BJ (cell line): ENCODE data around the gene TBRG1. TPM values are rescaled to one million over a fixed set of nuclear protein-coding genes. Genes with fewer than 3 reads are reported as not detected.

ENCODE experiments used
- CTCF ChIA-PET: fragments of 350-600 bp; formaldehyde crosslinking; extraction: SDS; loops from one replicate; lab custom pipeline; 2021; ENCODE audit warnings: antibody characterized with exemption, inconsistent platforms; lab: Yijun Ruan, JAX
- POLR2A ChIA-PET: fragments of 300-600 bp; sonication (Branson Sonifier 250); formaldehyde crosslinking; extraction: SDS; loops from one replicate; lab custom pipeline; 2021; ENCODE audit warnings: antibody characterized with exemption; lab: Charles Lee
- DNase-seq: peaks from one replicate; pipeline ENCODE4 v3.0.0-alpha.2; 2011; ENCODE audit warnings: low read depth
- H3K27me3 ChIP-seq: 2 replicates; pipeline ENCODE4 v1.6.0; 2011; ENCODE audit warnings: low read length; ENCODE audit not compliant: control insufficient read depth, insufficient read depth
- H3K36me3 ChIP-seq: 2 replicates; pipeline ENCODE4 v1.5.1; 2011; ENCODE audit warnings: low read length; ENCODE audit not compliant: control insufficient read depth, insufficient read depth
- H3K4me3 ChIP-seq: 2 replicates; pipeline ENCODE4 v1.5.1; 2011; ENCODE audit warnings: low read depth, mild to moderate bottlenecking, control low read depth, low read length
- polyA plus RNA-seq: library from polyadenylated mRNA; depleted of rRNA; stranded (reverse); fragments of >200 nt; gene quantifications from 2 replicates; pipeline ENCODE4 v1.2.3, GENCODE V29; 2011
- TF ChIP-seq, protein P1 (sequence below): IDR thresholded peaks from 2 replicates; pipeline ENCODE4 v1.5.1; 2011; ENCODE audit warnings: low read depth, mild to moderate bottlenecking, control low read depth, inconsistent platforms, low read length, moderate library complexity; ENCODE audit not compliant: insufficient read depth

Gene TBRG1
- polyA plus RNA-seq, 1 experiment, result 42.5 TPM

DNA sequence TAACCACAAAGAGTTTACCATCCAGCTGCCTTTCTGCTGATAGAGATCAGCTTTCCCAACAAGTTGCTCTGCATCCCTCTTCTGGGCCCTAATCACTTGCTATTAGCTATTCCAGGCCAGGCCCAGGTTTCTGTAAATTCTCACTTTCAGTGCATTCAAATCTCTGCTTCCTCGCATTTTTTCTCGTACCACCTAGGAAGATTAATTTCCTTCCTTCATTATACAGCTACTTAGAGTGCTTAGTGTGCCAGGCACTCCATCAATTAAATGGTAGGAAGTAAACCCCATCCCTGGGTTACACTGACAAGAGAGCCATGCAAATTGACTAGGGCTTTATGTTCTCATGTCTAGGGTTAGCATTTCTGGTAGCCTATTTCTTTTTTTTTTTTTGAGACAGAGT lies 41.2 kb downstream of the TBRG1 start:
- ChIA-PET CTCF (interaction anchor here (0.9 to 2.2 kb wide), 8 partner anchors 19 to 202 kb away, joined by 3 to 8 read pairs (median 4); partner anchors contain the start of genes MSANTD2 and ROBO3), POLR2A (no interaction called here)
- DNase-seq, result no peak
- no peaks in the 10 kb centered on the region for H3K27me3 ChIP-seq
- TF ChIP-seq, protein P1, sequence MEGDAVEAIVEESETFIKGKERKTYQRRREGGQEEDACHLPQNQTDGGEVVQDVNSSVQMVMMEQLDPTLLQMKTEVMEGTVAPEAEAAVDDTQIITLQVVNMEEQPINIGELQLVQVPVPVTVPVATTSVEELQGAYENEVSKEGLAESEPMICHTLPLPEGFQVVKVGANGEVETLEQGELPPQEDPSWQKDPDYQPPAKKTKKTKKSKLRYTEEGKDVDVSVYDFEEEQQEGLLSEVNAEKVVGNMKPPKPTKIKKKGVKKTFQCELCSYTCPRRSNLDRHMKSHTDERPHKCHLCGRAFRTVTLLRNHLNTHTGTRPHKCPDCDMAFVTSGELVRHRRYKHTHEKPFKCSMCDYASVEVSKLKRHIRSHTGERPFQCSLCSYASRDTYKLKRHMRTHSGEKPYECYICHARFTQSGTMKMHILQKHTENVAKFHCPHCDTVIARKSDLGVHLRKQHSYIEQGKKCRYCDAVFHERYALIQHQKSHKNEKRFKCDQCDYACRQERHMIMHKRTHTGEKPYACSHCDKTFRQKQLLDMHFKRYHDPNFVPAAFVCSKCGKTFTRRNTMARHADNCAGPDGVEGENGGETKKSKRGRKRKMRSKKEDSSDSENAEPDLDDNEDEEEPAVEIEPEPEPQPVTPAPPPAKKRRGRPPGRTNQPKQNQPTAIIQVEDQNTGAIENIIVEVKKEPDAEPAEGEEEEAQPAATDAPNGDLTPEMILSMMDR, result no peak
- H3K36me3 ChIP-seq, result no peaks in the 10 kb centered on the region
- H3K4me3 ChIP-seq, result no peak overlapping the region

DNA sequence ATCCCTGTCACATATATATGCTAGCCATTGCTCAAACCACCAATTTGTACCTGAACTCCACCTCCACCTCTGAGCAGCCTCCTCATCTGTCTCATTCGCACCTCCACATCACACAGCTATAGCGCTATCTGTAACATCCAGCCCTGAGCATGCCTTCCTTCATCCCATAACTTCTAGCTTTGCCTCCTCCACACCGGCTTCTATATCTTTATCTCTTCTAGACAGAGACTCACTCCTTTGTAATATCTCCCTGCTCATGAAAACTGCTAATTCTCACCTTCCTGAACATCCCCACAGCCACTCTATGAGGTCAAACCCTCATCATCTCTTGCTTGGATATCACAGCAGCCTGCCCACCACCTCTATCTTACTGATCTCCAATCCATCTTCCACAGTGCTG lies 44.9 kb downstream of the TBRG1 start:
- H3K27me3 ChIP-seq, result no peaks in the 10 kb centered on the region; the same call in 1 of the 2 replicates
- POLR2A ChIA-PET, result no interaction called here
- DNase-seq, result no peak
- H3K4me3 ChIP-seq, result no peak overlapping the region
- H3K36me3 ChIP-seq, result no peaks in the 10 kb centered on the region
- TF ChIP-seq, protein P1, result no peak
- CTCF ChIA-PET, result interaction anchor here (1.1 kb wide), 1 partner anchor 170 kb away, joined by 5 read pairs; no protein-coding TSS in a partner anchor

DNA sequence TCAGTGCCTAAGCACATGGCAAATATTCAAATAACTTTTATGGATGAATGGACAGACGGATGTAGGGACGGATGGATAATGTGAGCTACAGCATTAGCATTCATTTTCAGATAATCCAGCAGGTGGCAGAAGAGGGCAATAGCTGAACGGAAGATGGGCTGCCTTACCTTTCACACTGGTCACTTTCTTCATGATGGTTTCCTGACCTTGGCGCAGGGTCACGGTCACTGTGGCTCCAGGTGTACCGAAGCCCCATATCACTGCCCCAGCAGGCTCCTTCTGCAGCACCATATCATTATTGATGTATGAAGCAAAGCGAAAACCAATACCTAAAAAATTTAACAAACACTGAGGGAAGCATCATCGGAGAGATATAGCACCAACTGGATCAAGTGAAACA lies 46.5 kb downstream of the TBRG1 start:
- H3K4me3 ChIP-seq, result no peak overlapping the region
- POLR2A ChIA-PET, result no interaction called here
- TF ChIP-seq, protein P1, result peak; percentile 75
- no peaks in the 10 kb centered on the region for H3K36me3 ChIP-seq
- CTCF ChIA-PET, result interaction anchor here (0.6 to 6.5 kb wide), 32 partner anchors 9 to 201 kb away, joined by 3 to 78 read pairs (median 4); partner anchors contain the start of genes ESAM, MSANTD2 and ROBO3
- DNase-seq, result no peak
- H3K27me3 ChIP-seq, result no peaks in the 10 kb centered on the region; the same call in 1 of the 2 replicates

DNA sequence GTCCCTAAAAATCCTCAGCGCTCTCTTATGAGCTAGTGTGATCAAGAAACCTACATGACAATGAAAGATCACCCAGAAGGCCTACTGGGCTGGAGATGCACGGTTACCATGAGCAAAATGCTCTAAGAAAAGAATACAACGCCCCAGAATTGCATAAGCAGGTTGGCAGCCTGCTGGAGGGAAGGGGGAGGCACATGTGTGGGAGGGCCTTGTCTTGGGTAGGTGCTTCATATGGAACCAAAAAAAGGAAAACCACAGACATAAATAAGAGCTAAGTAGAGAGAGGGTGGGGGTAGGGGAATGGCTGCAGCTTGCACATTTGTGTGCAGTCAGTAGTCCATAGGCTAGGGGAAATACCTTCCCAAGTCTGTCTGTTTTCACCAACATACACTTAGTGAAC lies 48.1 kb downstream of the TBRG1 start:
- Histone ChIP-seq H3K4me3 (no peak overlapping the region), H3K36me3 (no peaks in the 10 kb centered on the region), H3K27me3 (no peaks in the 10 kb centered on the region; the same call in 1 of the 2 replicates)
- ChIA-PET POLR2A (no interaction called here), CTCF (interaction anchor here (0.6 to 6.5 kb wide), 19 partner anchors 11 to 196 kb away, joined by 3 to 78 read pairs (median 5); partner anchors contain the start of genes ESAM, MSANTD2 and ROBO3)
- TF ChIP-seq, protein P1, result no peak
- DNase-seq, result no peak

DNA sequence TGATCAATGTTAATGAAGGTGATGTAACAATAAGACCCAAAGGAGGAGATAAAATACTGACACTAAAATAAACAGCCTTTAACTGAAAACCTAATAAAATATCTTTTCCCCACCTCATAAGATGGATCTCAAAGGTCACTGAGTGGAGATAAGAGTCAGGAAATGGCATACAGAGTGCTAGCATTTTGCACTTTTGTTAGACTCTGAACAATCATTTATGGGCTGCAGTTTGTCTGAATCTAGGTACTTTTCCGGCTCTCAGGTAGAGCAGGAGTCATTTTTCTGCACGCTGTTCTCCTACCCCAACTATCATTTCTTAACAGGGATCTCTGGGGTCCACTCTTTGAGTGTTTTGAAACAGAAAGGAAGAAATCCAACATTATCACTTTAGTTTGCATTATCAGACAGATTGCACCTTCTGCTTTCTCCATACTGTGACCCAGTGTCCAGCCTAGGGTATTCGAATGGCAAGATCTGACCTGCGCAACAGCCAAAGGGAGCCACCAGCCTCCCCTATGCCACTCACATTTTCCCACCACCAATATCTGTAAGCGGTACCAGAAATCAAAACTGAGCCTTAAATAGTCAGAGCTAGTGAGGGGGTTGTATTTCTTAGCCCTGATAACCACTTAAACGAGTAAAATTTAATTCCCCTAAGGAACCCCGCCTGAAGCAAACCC lies 50.0 kb downstream of the TBRG1 start:
- Histone ChIP-seq H3K4me3 (peak overlapping the region; percentile 96), H3K36me3 (no peaks in the 10 kb centered on the region), H3K27me3 (no peaks in the 10 kb centered on the region; the same call in 1 of the 2 replicates)
- TF ChIP-seq, protein P1, result no peak
- ChIA-PET POLR2A (no interaction called here), CTCF (interaction anchor here (0.9 to 6.5 kb wide), 9 partner anchors 28 to 194 kb away, joined by 3 to 78 read pairs (median 6); partner anchors contain the start of genes ESAM, MSANTD2 and ROBO3)
- no peak for DNase-seq
